NCI-H187 treated with DMSO at 0.1 percent for 48 hours (cell line): ENCODE measurements around the gene CDC42BPB.
"Not testable (repeated sequence)": the region's sequence is repeated elsewhere in the genome, so short reads cannot be mapped to it uniquely, and the experiment has no call there.

Source experiments
- DNase-seq: peaks from one replicate; lab custom pipeline; 2025; lab: John Stamatoyannopoulos, UW

The CDC42BPB gene

GRCh38 chr14:102927346-102927877 is 129.9 kb downstream of the CDC42BPB start:
- no peak for DNase-seq

DNA sequence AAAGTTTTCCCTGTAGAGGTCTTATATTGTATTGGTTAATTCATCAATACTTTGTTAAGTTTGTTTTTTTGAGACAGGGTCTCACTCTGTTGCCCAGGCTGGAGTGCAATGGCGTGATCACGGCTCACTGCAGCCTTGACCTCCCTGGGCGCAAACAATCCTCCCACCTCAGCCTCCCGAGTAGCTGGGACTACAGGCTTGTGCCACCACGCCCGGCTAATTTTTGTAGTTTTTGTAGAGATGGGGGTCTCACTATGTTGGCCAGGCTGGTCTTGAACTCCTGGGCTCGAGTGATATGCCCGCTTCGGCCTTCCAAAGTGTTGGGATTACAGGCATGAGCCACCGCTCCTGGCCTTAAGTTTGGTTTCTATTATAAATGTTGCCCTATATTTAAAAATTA is 130.5 kb downstream of the CDC42BPB start:
- DNase-seq = not testable (repeated sequence)

GRCh38 chr14:102926104-102926503 is 131.2 kb downstream of the CDC42BPB start:
- no peak for DNase-seq

DNA sequence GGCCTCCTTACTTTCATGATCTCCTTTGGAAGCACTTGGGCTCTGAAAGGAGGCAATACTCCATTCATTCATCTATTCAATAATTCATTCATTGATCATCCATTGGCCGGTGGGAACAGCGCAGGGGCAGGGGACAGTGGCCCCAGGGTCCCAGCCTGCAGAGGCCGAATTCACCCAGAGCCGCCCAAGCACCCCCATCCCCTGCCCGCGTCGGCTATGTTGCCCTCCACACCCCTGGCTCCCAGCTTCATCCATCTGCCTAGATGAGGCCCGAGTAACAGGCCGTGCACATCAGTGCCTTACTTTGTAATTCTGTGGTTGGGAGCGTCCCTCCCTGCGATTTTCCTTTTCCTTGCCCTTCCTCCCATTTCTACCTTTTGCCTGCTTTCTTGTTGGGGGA is 131.7 kb downstream of the CDC42BPB start:
- no peak for DNase-seq

DNA sequence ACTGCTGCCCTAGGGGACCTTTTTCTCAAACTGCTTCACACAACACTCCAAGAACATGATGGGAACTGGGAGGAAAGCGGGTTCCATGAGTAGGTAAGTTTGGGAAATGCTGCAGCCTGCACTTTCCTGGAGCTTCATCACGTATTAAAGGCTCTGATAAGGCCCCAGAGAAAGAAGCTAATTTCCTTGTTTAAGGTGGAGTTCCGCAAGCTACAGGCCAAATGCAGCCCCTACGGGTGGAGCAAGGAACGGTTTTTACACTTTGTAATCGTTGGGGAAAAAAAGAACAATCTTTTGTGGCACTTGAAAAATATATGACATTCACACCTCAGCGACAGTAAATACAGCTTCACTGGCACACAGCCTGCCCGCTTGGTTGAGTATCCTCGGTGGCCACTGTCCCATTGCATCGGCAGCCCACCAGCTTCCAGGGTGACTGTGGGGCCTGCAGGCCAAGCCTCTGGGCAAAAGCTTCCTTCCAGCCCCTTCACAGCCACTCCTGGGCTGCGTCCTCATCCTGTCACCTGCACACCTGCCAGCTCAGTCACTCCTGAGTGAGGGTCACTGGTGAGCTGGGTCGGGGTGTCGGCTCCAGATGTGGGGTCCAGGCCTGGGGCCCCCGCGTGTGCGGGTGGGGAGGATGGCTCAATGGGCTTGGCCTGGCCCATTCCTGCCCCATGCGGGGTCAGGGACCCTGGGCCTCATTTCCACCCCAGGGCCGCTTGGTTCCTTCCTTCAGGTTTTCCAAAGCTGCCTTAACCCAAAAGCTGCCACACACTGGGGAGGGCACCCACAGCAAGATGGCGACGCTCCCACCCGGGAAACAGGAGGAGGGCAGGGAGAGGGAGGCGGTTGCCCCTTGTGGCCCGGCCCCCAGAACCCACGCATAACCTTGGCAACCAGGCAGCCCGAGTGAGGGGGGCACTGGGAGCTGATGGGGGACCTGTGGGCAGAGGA is 132.4 kb downstream of the CDC42BPB start:
- DNase-seq = no peak

DNA sequence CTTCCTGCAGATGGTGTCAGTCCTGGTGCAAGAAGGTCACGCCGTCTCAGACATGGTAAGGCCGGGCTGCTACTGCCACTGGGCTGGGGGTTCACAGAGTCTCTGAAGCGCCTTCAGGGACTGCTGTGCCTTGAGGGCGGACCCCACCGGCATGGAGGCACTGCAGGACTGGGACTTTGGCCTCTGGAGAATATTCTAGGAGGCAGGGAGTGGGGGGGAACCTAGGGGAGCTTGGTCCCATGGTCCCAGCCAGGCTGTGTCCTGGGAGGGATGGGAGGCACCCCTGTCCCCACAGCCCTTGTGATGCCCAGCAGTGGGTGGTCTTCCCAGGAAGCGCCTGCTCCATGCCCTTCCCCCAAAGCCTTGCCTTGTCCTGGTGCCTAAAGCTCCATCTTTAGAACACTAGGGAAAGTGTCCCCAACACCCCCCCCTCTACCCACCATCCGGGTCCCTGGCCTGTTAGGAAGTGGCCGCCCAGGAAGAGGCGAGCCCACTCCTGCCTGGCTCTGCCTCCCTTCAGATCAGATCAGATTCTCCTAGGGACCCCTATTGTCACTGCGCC is 133.3 kb downstream of the CDC42BPB start:
- DNase-seq = no peak

DNA sequence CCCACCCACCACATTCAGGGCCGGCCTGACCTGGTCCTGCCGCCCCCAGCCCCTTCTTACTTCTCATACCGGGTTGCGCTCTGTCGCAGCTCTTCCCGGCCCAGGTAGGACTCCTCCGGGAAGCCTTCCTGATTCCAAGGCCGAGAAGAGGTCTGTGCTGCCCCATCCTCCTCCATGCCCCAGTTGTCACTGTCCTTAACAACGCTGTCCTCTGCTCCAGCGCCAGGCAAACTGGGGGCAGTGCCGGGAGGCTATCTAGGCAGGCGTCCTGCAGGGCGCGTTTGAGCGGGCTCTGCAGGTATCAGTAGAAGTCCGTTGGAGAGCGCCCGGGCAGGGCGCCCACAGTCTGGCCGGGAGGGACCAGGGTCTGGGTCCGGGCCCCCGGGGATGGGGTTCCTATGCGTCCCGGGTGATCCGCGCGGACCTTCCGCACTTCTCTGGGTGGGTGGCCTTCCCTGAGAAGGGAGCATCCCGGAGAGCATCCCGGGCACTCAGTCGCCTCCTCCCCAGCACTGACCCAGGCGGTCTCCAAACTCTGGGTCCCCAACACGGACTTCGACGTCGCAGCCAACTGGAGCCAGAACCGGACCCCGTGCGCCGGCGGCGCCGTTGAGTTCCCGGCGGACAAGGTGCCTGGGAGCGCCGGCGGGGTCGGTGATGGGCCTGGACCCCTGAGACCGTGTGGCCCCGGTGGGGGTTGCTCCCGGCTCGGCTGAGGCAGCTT is 134.0 kb downstream of the CDC42BPB start:
- DNase-seq = no peak

- no peak for DNase-seq
Observed at GRCh38 chr14:102922490-102923200, 134.7 kb downstream of the CDC42BPB start, which contains the start of gene AMN. Gene AMN, plus strand, starts transcription at chr14:102922663. Its CDS starts 26 bp downstream, at chr14:102922689.

- DNase-seq = no peak
Observed at GRCh38 chr14:102920998-102921304, 136.4 kb downstream of the CDC42BPB start.

- no peak for DNase-seq
Observed at GRCh38 chr14:102920273-102920997, 136.9 kb downstream of the CDC42BPB start.

GRCh38 chr14:102918438-102918837 is 138.9 kb downstream of the CDC42BPB start:
- DNase-seq = no peak

DNA sequence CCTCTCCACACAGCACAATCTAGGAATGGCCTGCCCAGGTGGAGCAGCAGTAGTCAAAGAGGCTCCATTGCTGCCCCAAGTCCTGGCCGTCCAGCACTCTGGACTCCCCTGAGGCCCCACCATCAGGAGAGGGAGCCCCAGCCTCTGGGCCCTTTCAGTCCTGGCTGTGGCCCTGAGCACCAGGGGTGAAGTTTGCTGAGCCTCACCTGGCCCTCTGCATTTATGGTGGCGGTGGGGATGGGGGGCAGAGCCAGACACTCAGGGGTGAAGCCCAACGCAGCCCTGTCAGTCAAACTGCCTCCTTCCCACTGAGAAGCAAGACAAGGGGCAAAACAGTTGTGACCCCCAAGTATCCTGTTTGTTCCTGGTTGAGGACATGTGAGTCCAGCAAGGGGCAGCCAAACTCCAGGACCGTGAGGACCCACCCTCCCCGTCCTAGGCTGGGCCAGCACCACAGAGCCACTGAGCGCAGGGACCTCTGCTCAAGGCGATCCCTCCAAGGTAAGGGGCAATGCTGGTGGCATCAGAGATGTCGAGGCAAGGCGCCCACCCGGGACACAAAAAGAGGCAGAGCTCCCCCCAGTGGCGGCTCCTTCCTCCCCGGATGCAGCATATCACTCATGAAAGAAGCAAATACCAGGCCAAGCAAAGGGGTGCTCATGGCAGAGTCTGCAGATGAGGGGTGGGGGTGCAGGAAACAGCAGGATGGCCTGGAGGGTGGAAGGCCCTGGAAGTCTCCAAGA is 139.7 kb downstream of the CDC42BPB start:
- DNase-seq = no peak

GRCh38 chr14:102917056-102917385 is 140.3 kb downstream of the CDC42BPB start:
- DNase-seq = no peak

- DNase-seq = no peak
Observed at GRCh38 chr14:102916347-102917055, 140.8 kb downstream of the CDC42BPB start.

GRCh38 chr14:102915292-102916110 is 141.8 kb downstream of the CDC42BPB start:
- no peak for DNase-seq

GRCh38 chr14:102914474-102915291 is 142.7 kb downstream of the CDC42BPB start:
- DNase-seq = no peak

DNA sequence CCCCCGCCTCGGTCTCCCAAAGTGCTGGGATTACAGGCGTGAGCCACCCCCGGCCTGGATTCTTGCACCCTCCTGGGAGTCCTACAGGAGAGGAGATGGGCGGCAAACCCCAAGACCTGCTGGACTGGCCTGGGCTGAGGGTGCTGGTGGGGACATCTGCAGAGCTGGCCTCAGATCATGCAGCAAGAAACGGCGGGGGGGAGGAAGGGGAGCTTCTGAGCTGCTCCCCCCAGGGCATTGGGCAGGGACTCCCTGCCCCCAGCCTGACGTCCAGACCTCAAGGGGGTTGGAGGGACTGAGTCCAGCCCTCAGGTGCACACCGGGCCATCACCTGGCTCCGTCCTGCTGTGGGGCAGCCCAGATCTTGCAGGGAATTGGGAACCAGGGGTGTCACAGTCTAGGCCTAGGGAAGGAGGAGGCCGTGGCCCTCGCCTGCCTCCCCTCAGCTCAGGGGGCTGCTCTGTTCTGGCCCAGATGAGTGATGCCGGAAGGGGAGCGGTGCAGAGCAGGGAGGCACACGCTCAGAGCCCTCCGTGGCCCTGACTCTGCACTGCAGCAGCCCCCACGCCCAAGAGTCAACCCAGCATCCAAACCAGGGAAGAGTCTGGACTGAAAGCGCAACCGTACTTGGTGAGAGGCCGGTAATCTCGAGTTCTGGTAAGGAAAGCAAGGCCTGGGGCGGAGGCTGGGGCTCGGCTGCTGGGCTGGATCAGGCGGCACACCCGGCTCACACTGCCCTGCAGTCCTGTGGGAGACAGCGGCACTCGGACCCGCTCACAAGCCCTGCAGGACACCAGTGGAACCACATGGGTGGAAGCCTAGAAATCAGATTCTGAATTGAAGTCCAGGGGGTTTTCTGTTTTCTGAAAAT is 143.8 kb downstream of the CDC42BPB start:
- no peak for DNase-seq
